ENCODE data around the gene SORCS2.

DNA sequence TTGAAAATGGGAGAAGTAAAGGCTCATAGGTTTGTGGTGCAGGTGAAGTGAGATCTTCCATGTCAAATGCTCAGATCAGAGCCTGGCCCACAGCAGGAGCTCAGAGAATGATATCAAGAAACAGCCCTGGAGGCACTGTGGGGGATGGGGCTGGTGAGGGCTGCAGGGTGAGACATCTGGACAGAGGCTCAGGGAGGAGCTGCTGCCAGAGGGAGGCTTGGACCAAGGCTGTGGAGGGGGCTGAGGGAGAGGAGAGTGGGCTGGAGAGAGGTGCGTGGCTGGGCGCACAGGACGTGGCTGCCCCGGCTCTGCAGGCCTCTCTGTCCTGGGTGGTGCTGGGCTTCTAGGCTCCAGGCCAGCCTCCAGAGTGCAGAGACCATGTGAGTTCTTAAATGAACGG, 5.6 kb downstream of the SORCS2 start:
- no peak for TF ChIP-seq MYNN (tag by site-specific recombination; IDR thresholded peaks at IDR 0.05; ENCODE audit: borderline replicate concordance)
- TF ChIP-seq, protein P1, sequence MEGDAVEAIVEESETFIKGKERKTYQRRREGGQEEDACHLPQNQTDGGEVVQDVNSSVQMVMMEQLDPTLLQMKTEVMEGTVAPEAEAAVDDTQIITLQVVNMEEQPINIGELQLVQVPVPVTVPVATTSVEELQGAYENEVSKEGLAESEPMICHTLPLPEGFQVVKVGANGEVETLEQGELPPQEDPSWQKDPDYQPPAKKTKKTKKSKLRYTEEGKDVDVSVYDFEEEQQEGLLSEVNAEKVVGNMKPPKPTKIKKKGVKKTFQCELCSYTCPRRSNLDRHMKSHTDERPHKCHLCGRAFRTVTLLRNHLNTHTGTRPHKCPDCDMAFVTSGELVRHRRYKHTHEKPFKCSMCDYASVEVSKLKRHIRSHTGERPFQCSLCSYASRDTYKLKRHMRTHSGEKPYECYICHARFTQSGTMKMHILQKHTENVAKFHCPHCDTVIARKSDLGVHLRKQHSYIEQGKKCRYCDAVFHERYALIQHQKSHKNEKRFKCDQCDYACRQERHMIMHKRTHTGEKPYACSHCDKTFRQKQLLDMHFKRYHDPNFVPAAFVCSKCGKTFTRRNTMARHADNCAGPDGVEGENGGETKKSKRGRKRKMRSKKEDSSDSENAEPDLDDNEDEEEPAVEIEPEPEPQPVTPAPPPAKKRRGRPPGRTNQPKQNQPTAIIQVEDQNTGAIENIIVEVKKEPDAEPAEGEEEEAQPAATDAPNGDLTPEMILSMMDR (tag by site-specific recombination; IDR thresholded peaks at IDR 0.05), result no peak
- no peak for TF ChIP-seq REST (tag by site-specific recombination; IDR thresholded peaks at IDR 0.05)
- no peak for TF ChIP-seq ZNF138 (tag by site-specific recombination; IDR thresholded peaks at IDR 0.05; ENCODE audit: borderline replicate concordance)
- TF ChIP-seq ZNF155 (tag by site-specific recombination; IDR thresholded peaks at IDR 0.05), result no peak

Measured in HEK293 (cell line).